DND-41 (cell line): Measurements from ENCODE around the gene CCDC78.

Experiments
- ATAC-seq: fragments of 200-7000 bp; cut with Tn5 transposase; 3 replicates; pipeline ENCODE4 v1.9.1; 2021; ENCODE audit warnings: low read depth; ENCODE audit not compliant: insufficient read depth
- DNase-seq: peaks from one replicate; pipeline ENCODE4 v3.0.0-alpha.2; 2020
- H2AFZ ChIP-seq: 2 replicates; pipeline ENCODE4 v1.6.0; 2012; ENCODE audit warnings: low read depth, low read length
- H3K27ac ChIP-seq: 2 replicates; pipeline ENCODE4 v1.5.1; 2012; ENCODE audit warnings: low read length, inconsistent platforms
- H3K27me3 ChIP-seq: fragments of 200-600 bp; sonication (generic); 2 replicates; pipeline ENCODE4 v1.6.0; 2012; ENCODE audit warnings: low read length, mild to moderate bottlenecking, inconsistent platforms; ENCODE audit not compliant: insufficient read depth, poor library complexity
- H3K36me3 ChIP-seq: 2 replicates; pipeline ENCODE4 v1.5.1; 2012; ENCODE audit warnings: low read length, inconsistent platforms; ENCODE audit not compliant: insufficient read depth
- H3K4me1 ChIP-seq: 2 replicates; pipeline ENCODE4 v1.5.1; 2012; ENCODE audit warnings: mild to moderate bottlenecking, low read length; ENCODE audit not compliant: insufficient read depth
- H3K4me2 ChIP-seq: 2 replicates; pipeline ENCODE4 v1.6.0; 2012; ENCODE audit warnings: mild to moderate bottlenecking, moderate library complexity, low read length, inconsistent platforms; ENCODE audit not compliant: insufficient read depth
- H3K4me3 ChIP-seq, 2 experiments: fragments of 200-600 bp in 1 of 2; shearing (Covaris generic) in 1 of 2; 2 replicates each; pipeline ENCODE4 v1.5.1; 2012 to 2016; ENCODE audit warnings: inconsistent platforms in 2 of 2, low read length in 2 of 2, mild to moderate bottlenecking in 2 of 2, low read depth in 1 of 2, moderate library complexity in 1 of 2
- H3K79me2 ChIP-seq: 2 replicates; pipeline ENCODE4 v1.6.0; 2012; ENCODE audit warnings: low read length, inconsistent platforms; ENCODE audit not compliant: insufficient read depth
- H3K9ac ChIP-seq: 2 replicates; pipeline ENCODE4 v1.6.0; 2012; ENCODE audit warnings: low read depth, mild to moderate bottlenecking, inconsistent platforms, low read length, moderate library complexity
- H3K9me3 ChIP-seq: 2 replicates; pipeline ENCODE4 v1.5.1; 2012; ENCODE audit warnings: low read length, moderate library complexity, mild to moderate bottlenecking, inconsistent platforms; ENCODE audit not compliant: insufficient read depth, severe bottlenecking
- H4K20me1 ChIP-seq: 2 replicates; pipeline ENCODE4 v1.6.0; 2012; ENCODE audit warnings: low read length; ENCODE audit not compliant: insufficient read depth
- EZH2 ChIP-seq: IDR thresholded peaks from 3 replicates; pipeline ENCODE4 v1.6.1; 2012; ENCODE audit warnings: borderline replicate concordance, low read depth, mild to moderate bottlenecking, moderate library complexity, low read length, inconsistent platforms; ENCODE audit not compliant: severe bottlenecking
- TF ChIP-seq, protein P1 (sequence below): IDR thresholded peaks from 2 replicates; pipeline ENCODE4 v1.5.1; 2012; ENCODE audit warnings: borderline replicate concordance, low read length, moderate library complexity, mild to moderate bottlenecking; ENCODE audit not compliant: poor library complexity, severe bottlenecking; ENCODE audit errors: extremely low read depth

CCDC78 gene

DNA sequence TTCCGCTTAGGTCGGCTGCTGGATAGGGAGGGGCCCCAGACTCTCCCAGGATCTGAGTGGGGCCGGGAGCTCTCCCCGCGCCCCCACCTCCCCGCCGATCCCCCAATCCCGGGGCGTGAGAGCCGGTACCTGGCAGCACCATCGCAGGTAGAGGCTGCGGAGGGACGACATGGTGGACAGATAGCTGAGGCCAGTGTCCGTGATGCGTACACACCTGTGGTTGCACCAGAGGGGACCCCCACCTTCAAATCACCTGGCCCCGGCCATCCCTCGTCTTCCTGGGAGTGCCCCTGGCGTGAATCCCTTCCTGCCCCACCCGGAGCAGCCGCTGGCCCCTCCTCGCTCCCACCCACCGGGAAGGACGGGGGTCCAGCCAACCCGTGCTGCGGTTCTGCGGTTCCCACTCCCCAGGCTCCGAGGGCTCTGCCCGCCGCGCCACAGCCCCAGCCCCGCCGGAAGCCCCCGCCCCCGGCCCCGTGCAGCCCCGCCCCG is 31.3 kb downstream of the CCDC78 start:
- H3K4me1 ChIP-seq: peaks cover 7% of the 10 kb centered on the region; the same call in 1 of the 2 replicates
- no peaks in the 10 kb centered on the region for H3K9me3 ChIP-seq
- ATAC-seq (no peak), DNase-seq (no peak)
- H3K4me3 ChIP-seq: no peak overlapping the region
- no peak overlapping the region for H2AFZ ChIP-seq
- H3K27me3 ChIP-seq: no peaks in the 10 kb centered on the region
- H3K36me3 ChIP-seq: no peaks in the 10 kb centered on the region
- no peak overlapping the region for H3K27ac ChIP-seq
- peaks cover 1% of the 10 kb centered on the region for H3K79me2 ChIP-seq
- peaks cover 2% of the 10 kb centered on the region; the same call in 1 of the 2 replicates for H4K20me1 ChIP-seq
- H3K4me2 ChIP-seq: no peak overlapping the region
- no peak for TF ChIP-seq EZH2
- TF ChIP-seq, protein P1, sequence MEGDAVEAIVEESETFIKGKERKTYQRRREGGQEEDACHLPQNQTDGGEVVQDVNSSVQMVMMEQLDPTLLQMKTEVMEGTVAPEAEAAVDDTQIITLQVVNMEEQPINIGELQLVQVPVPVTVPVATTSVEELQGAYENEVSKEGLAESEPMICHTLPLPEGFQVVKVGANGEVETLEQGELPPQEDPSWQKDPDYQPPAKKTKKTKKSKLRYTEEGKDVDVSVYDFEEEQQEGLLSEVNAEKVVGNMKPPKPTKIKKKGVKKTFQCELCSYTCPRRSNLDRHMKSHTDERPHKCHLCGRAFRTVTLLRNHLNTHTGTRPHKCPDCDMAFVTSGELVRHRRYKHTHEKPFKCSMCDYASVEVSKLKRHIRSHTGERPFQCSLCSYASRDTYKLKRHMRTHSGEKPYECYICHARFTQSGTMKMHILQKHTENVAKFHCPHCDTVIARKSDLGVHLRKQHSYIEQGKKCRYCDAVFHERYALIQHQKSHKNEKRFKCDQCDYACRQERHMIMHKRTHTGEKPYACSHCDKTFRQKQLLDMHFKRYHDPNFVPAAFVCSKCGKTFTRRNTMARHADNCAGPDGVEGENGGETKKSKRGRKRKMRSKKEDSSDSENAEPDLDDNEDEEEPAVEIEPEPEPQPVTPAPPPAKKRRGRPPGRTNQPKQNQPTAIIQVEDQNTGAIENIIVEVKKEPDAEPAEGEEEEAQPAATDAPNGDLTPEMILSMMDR: no peak
- no peak overlapping the region for H3K9ac ChIP-seq

DNA sequence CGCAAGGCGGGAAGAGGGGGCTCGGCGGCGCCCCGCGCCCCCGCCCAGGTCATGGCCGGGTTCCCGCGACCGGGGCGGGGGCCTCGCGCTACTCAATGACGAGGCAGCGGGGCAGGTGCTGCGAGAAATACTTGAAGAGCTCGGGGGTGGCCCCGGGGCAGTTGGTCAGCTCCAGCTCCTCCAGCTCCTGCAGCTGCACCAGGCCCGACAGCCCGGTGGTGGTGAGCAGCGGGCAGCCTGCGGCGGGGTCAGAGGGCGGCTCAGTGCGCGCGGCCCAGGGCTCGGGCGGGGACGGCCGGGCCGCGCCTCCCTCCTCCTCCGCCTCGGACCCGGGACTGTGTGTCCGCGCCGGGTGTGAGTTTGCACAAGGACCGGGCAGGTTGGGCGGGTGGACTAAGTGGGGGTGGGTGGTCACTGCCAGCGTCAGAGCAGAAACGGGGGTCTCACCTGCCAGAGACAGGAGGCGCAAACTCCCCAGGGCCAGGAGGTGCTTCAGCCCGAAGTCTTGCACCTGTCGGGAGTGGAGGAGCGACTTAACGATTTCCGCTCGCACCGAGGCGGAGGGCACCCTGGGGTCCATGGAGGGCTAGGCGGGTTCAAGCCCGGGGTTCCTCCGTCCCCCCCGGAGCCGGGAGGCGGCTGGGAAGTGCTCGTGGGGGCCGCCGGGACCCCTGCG is 31.9 kb downstream of the CCDC78 start:
- no peak for TF ChIP-seq EZH2
- TF ChIP-seq, protein P1: no peak
- H3K4me1 ChIP-seq: peaks cover 12% of the 10 kb centered on the region
- H3K4me2 ChIP-seq: no peak overlapping the region
- no peak overlapping the region for H3K9ac ChIP-seq
- ATAC-seq (no peak), DNase-seq (no peak)
- H3K79me2 ChIP-seq: peaks cover 7% of the 10 kb centered on the region
- H3K27ac ChIP-seq: no peak overlapping the region
- H3K36me3 ChIP-seq: no peaks in the 10 kb centered on the region
- H3K4me3 ChIP-seq: no peak overlapping the region
- H3K9me3 ChIP-seq: no peaks in the 10 kb centered on the region
- no peaks in the 10 kb centered on the region for H3K27me3 ChIP-seq
- no peak overlapping the region for H2AFZ ChIP-seq
- H4K20me1 ChIP-seq: no peaks in the 10 kb centered on the region

DNA sequence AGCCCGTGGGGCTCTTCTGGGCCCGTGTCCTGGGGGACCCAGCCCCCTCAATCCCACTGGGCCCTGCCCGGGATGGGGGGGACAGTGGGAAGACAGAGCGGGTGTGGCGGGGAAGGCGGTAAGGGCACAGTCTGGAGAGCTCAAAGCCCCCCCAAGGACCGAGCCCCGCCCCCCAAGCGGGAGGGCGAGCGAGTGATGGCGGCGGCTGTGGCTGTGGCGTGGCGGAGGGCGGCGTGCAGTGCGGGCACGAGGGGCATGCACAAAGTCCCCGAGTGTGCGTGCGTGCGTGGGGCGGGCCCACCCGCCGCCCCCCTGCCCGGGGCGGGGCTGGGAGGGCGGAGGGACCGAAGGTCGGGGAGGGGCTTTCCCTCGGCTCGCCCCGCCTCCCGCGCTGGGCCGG is 32.5 kb downstream of the CCDC78 start:
- no peaks in the 10 kb centered on the region for H3K36me3 ChIP-seq
- TF ChIP-seq, protein P1: no peak
- no peak for TF ChIP-seq EZH2
- H2AFZ ChIP-seq: no peak overlapping the region
- ATAC-seq (no peak), DNase-seq (no peak)
- no peak overlapping the region for H3K27ac ChIP-seq
- H3K4me1 ChIP-seq: peaks cover 18% of the 10 kb centered on the region
- H3K4me2 ChIP-seq: no peak overlapping the region
- H3K27me3 ChIP-seq: no peaks in the 10 kb centered on the region
- 0 out of 2 replicates have a peak, but pooled peaks cover under 1% of the 10 kb centered on the region for H4K20me1 ChIP-seq
- H3K79me2 ChIP-seq: peaks cover 13% of the 10 kb centered on the region
- H3K9ac ChIP-seq: no peak overlapping the region
- H3K9me3 ChIP-seq: no peaks in the 10 kb centered on the region
- no peak overlapping the region for H3K4me3 ChIP-seq
